WTC11 (cell line): ENCODE results near the gene MDK. TPM values are rescaled to one million over a fixed set of nuclear protein-coding genes. Genes with fewer than 3 reads are reported as not detected.

Experiments used
- ATAC-seq: fragments of 200-7000 bp; cut with Tn5 transposase; 2 replicates; pipeline ENCODE4 v1.10.0; 2021; ENCODE audit warnings: mild to moderate bottlenecking, moderate library complexity
- CTCF ChIA-PET: fragments of 300-600 bp; sonication (Branson Sonifier 250); formaldehyde crosslinking; loops from one replicate; lab custom pipeline; 2021; ENCODE audit warnings: antibody characterized with exemption; lab: Charles Lee
- POLR2A ChIA-PET: fragments of 350-600 bp; sonication (Branson Sonifier 250); formaldehyde crosslinking; loops from one replicate; lab custom pipeline; 2021; ENCODE audit warnings: antibody characterized with exemption; lab: Charles Lee
- DNase-seq: peaks from one replicate; pipeline ENCODE4 v3.0.0; 2021; ENCODE audit warnings: low spot score
- H3K27ac Mint-ChIP-seq: 2 replicates; pipeline ENCODE4 v1.8.0; 2021; ENCODE audit warnings: mixed read lengths
- H3K27me3 Mint-ChIP-seq: 2 replicates; pipeline ENCODE4 v1.8.0; 2021; ENCODE audit warnings: low read depth, mild to moderate bottlenecking, moderate library complexity, mixed read lengths
- H3K36me3 Mint-ChIP-seq: 2 replicates; pipeline ENCODE4 v1.8.0; 2021; ENCODE audit warnings: mixed read lengths
- H3K4me1 Mint-ChIP-seq: 2 replicates; pipeline ENCODE4 v1.8.0; 2022; ENCODE audit warnings: mixed read lengths
- H3K4me3 Mint-ChIP-seq: 2 replicates; pipeline ENCODE4 v1.8.0; 2021; ENCODE audit warnings: mild to moderate bottlenecking, moderate library complexity, mixed read lengths
- H3K9me3 Mint-ChIP-seq: 2 replicates; pipeline ENCODE4 v1.8.0; 2021; ENCODE audit warnings: mixed read lengths
- AFF4 ChIP-seq: sonication (generic); formaldehyde crosslinking; IDR thresholded peaks from 2 replicates; pipeline ENCODE4 v1.8.1; 2023; ENCODE audit warnings: mild to moderate bottlenecking, missing genetic modification reagents, borderline replicate concordance
- ATF1 ChIP-seq: sonication (generic); formaldehyde crosslinking; IDR thresholded peaks from 2 replicates; pipeline ENCODE4 v1.8.1; 2023; ENCODE audit warnings: mild to moderate bottlenecking, moderate library complexity, missing genetic modification reagents
- ATF2 ChIP-seq: sonication (generic); formaldehyde crosslinking; IDR thresholded peaks from 2 replicates; pipeline ENCODE4 v1.8.1; 2022; ENCODE audit warnings: low read depth, missing genetic modification reagents, borderline replicate concordance
- CREM ChIP-seq: sonication (generic); formaldehyde crosslinking; IDR thresholded peaks from 2 replicates; pipeline ENCODE4 v1.8.1; 2022; ENCODE audit warnings: mild to moderate bottlenecking, missing genetic modification reagents, moderate library complexity
- FOXJ3 ChIP-seq: sonication (generic); formaldehyde crosslinking; IDR thresholded peaks from 2 replicates; pipeline ENCODE4 v1.9.0; 2021; ENCODE audit warnings: missing genetic modification reagents, mild to moderate bottlenecking, borderline replicate concordance
- FOXK1 ChIP-seq: sonication (generic); formaldehyde crosslinking; IDR thresholded peaks from 2 replicates; pipeline ENCODE4 v1.8.0; 2022; ENCODE audit warnings: mild to moderate bottlenecking, moderate library complexity, missing genetic modification reagents
- GRHL2 ChIP-seq: fragments of 250-450 bp; sonication (Bioruptor Pico); IDR thresholded peaks from 2 replicates; pipeline ENCODE4 v1.8.0; 2022; ENCODE audit warnings: mild to moderate bottlenecking, moderate library complexity; ENCODE audit not compliant: insufficient replicate concordance, severe bottlenecking
- IRF1 ChIP-seq: sonication (generic); formaldehyde crosslinking; IDR thresholded peaks from 2 replicates; pipeline ENCODE4 v1.8.0; 2023; ENCODE audit warnings: missing genetic modification reagents
- JAZF1 ChIP-seq: fragments of 250-450 bp; sonication (Bioruptor Pico); IDR thresholded peaks from 2 replicates; pipeline ENCODE4 v1.9.0; 2021; ENCODE audit warnings: moderate library complexity, mild to moderate bottlenecking, inconsistent platforms
- MXD4 ChIP-seq: fragments of 250-450 bp; sonication (Bioruptor Pico); IDR thresholded peaks from 2 replicates; pipeline ENCODE4 v1.8.0; 2021; ENCODE audit warnings: mild to moderate bottlenecking, moderate library complexity, borderline replicate concordance
- NR3C1 ChIP-seq: sonication (generic); formaldehyde crosslinking; conservative IDR thresholded peaks from 2 replicates; pipeline ENCODE4 v1.8.1; 2023; ENCODE audit warnings: low read depth, mild to moderate bottlenecking, missing genetic modification reagents
- PREB ChIP-seq: sonication (generic); formaldehyde crosslinking; IDR thresholded peaks from 2 replicates; pipeline ENCODE4 v1.8.1; 2022; ENCODE audit warnings: mild to moderate bottlenecking, missing genetic modification reagents, moderate library complexity, borderline replicate concordance
- PRRX2 ChIP-seq: fragments of 250-450 bp; sonication (Bioruptor Pico); IDR thresholded peaks from 2 replicates; pipeline ENCODE4 v1.8.0; 2021; ENCODE audit warnings: mild to moderate bottlenecking
- SMAD4 ChIP-seq: sonication (generic); formaldehyde crosslinking; IDR thresholded peaks from 2 replicates; pipeline ENCODE4 v1.8.0; 2022; ENCODE audit warnings: mild to moderate bottlenecking, missing genetic modification reagents
- STAT6 ChIP-seq: sonication (generic); formaldehyde crosslinking; conservative IDR thresholded peaks from 2 replicates; pipeline ENCODE4 v1.8.1; 2023; ENCODE audit warnings: mild to moderate bottlenecking, low read depth, missing genetic modification reagents, moderate library complexity
- TEAD1 ChIP-seq: sonication (generic); formaldehyde crosslinking; IDR thresholded peaks from 2 replicates; pipeline ENCODE4 v1.8.0; 2022; ENCODE audit warnings: mild to moderate bottlenecking, missing genetic modification reagents
- ZBTB21 ChIP-seq: sonication (generic); formaldehyde crosslinking; IDR thresholded peaks from 2 replicates; pipeline ENCODE4 v1.8.1; 2023; ENCODE audit warnings: mild to moderate bottlenecking, missing genetic modification reagents, borderline replicate concordance
- ZMAT4 ChIP-seq: fragments of 250-450 bp; sonication (Bioruptor Pico); IDR thresholded peaks from 2 replicates; pipeline ENCODE4 v1.9.0; 2021; ENCODE audit warnings: mild to moderate bottlenecking
- ZNF121 ChIP-seq: sonication (generic); formaldehyde crosslinking; IDR thresholded peaks from 2 replicates; pipeline ENCODE4 v1.8.0; 2023; ENCODE audit warnings: missing genetic modification reagents
- ZNF232 ChIP-seq: sonication (generic); formaldehyde crosslinking; IDR thresholded peaks from 2 replicates; pipeline ENCODE4 v1.8.0; 2022; ENCODE audit warnings: mild to moderate bottlenecking, missing genetic modification reagents
- ZSCAN18 ChIP-seq: fragments of 250-450 bp; sonication (Bioruptor Pico); IDR thresholded peaks from 2 replicates; pipeline ENCODE4 v2.1.2; 2022; ENCODE audit warnings: mild to moderate bottlenecking, moderate library complexity
- total RNA-seq: library from RNA; stranded (reverse); gene quantifications from 3 replicates; pipeline ENCODE4 v1.2.3, GENCODE V29; 2021

Gene MDK
- total RNA-seq, 1 experiment from 2014 or later: 560 TPM

- ChIA-PET POLR2A (interaction anchor here (1.4 kb wide), 1 partner anchor 30 kb away, joined by 3 read pairs; no protein-coding TSS in a partner anchor), CTCF (interaction anchor here (0.8 to 1.9 kb wide), 19 partner anchors 10 to 212 kb away, joined by 3 to 65 read pairs (median 6); partner anchors contain the start of genes AMBRA1 and CHRM4)
- Mint-ChIP-seq H3K9me3 (no peaks in the 10 kb centered on the region), H3K4me1 (peaks cover 21% of the 10 kb centered on the region), H3K27me3 (peaks cover 13% of the 10 kb centered on the region), H3K4me3 (peak overlapping the region; percentile 84), H3K27ac (0 out of 2 replicates have a peak overlapping the region, but pooled peaks have one; percentile 45), H3K36me3 (peaks cover 10% of the 10 kb centered on the region)
- peak; percentile 3 for ATAC-seq
- DNase-seq: peak; percentile 46
- TF ChIP-seq ATF2 (no peak), SMAD4 (CRISPR knock-in tag) (0 out of 2 replicates have a peak, but pooled peaks have one; percentile 31), PRRX2 (CRISPR knock-in tag) (no peak), ZMAT4 (CRISPR knock-in tag) (no peak), MXD4 (CRISPR knock-in tag) (no peak), ZBTB21 (CRISPR knock-in tag) (no peak), AFF4 (CRISPR knock-in tag) (no peak), FOXK1 (CRISPR knock-in tag) (no peak), STAT6 (no peak), JAZF1 (CRISPR knock-in tag) (no peak), GRHL2 (CRISPR knock-in tag) (no peak), TEAD1 (peak; percentile 55; the same call in 1 of the 2 replicates), IRF1 (no peak), NR3C1 (CRISPR knock-in tag) (no peak), ZNF121 (CRISPR knock-in tag) (0 out of 2 replicates have a peak, but pooled peaks have one; percentile 19), CREM (no peak), PREB (CRISPR knock-in tag) (no peak), ATF1 (no peak), FOXJ3 (CRISPR knock-in tag) (no peak), ZSCAN18 (CRISPR knock-in tag) (no peak), ZNF232 (no peak)
Observed at GRCh38 chr11:46381819-46382645, 563 bp downstream of the MDK start.
